Measurements from ENCODE around the gene EIF4G1. TPM values are rescaled to one million over a fixed set of nuclear protein-coding genes. Genes with fewer than 3 reads are reported as not detected.
"Not testable (repeated sequence)": the region's sequence is repeated elsewhere in the genome, so short reads cannot be mapped to it uniquely, and the experiment has no call there.

The EIF4G1 gene, protein sequence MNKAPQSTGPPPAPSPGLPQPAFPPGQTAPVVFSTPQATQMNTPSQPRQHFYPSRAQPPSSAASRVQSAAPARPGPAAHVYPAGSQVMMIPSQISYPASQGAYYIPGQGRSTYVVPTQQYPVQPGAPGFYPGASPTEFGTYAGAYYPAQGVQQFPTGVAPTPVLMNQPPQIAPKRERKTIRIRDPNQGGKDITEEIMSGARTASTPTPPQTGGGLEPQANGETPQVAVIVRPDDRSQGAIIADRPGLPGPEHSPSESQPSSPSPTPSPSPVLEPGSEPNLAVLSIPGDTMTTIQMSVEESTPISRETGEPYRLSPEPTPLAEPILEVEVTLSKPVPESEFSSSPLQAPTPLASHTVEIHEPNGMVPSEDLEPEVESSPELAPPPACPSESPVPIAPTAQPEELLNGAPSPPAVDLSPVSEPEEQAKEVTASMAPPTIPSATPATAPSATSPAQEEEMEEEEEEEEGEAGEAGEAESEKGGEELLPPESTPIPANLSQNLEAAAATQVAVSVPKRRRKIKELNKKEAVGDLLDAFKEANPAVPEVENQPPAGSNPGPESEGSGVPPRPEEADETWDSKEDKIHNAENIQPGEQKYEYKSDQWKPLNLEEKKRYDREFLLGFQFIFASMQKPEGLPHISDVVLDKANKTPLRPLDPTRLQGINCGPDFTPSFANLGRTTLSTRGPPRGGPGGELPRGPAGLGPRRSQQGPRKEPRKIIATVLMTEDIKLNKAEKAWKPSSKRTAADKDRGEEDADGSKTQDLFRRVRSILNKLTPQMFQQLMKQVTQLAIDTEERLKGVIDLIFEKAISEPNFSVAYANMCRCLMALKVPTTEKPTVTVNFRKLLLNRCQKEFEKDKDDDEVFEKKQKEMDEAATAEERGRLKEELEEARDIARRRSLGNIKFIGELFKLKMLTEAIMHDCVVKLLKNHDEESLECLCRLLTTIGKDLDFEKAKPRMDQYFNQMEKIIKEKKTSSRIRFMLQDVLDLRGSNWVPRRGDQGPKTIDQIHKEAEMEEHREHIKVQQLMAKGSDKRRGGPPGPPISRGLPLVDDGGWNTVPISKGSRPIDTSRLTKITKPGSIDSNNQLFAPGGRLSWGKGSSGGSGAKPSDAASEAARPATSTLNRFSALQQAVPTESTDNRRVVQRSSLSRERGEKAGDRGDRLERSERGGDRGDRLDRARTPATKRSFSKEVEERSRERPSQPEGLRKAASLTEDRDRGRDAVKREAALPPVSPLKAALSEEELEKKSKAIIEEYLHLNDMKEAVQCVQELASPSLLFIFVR (N-terminal part only)
- 359 and 392 TPM in 2 replicates for total RNA-seq (2014; rRNA removed; shearing (Covaris generic))

DNA sequence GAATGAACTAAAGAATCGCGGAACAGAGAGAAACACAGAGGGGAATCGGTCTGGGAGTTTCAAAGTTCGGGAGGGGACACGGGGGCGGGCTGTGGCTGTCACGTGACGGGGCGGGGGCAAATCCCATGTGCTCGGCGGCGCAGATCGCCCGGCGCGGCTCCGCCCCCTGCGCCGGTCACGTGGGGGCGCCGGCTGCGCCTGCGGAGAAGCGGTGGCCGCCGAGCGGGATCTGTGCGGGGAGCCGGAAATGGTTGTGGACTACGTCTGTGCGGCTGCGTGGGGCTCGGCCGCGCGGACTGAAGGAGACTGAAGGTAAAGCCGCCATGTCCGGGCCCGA, at the start of gene EIF4G1:
Gene EIF4G1 (plus strand): TSS at position 244 of the 337 bp plus-strand sequence. CDS start 1,191 bp downstream, outside the sequence.
- Histone ChIP-seq H3K36me3 (replicated peaks; ENCODE audit: control insufficient read depth, insufficient read depth, low read length) (peaks cover 21% of the 10 kb centered on the region), H3K27me3 (ENCODE audit: control insufficient read depth, insufficient read depth, low read length) (no peaks in the 10 kb centered on the region), H3K4me3 (ENCODE audit: insufficient read depth, low read depth, low read length) (peak within 1 kb of the TSS; percentile 81)
- DNase-seq: peak; percentile 99

DNA sequence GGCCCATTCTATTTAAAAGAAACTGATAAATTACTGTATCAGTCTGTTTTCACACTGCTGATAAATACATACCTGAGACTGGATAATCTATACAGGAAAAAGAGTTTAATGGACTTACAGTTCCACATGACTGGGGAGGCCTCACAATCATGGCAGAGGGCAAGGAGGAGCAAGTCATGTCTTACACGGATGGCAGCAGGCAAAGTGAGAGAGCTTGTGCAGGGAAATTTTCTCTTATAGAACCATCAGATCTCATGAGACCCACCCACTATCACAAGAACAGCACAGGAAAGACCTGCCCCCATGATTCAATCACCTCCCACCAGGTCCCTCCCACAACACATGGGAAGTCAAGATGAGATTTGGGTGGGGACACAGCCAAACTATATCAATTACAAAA, 47.2 kb upstream of the EIF4G1 start:
- DNase-seq; H3K4me3 ChIP-seq (ENCODE audit: insufficient read depth, low read depth, low read length); H3K36me3 ChIP-seq (replicated peaks; ENCODE audit: control insufficient read depth, insufficient read depth, low read length): not testable (repeated sequence)
- peaks cover 14% of the 10 kb centered on the region for H3K27me3 ChIP-seq (ENCODE audit: control insufficient read depth, insufficient read depth, low read length)

DNA sequence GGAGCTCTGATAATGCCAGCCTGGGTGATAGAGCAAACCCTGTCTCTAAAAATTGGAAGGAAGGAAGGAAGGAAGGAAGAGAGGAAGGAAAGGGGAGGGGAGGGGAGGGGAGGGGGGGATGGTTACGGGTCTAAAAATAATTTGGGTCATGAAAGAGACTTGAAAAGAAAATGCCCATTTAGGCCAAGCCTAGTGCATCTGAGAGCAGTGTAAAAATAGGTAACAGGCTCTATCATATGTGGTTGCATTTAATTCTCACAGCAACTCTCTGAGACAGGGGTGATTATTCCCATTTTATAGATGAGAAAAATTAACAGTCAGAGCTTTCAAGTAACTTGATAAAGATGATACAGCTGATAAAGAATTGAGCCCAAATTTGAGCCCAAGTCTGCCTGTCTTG, 42.1 kb upstream of the EIF4G1 start:
- DNase-seq: no peak
- Histone ChIP-seq H3K27me3 (ENCODE audit: control insufficient read depth, insufficient read depth, low read length) (peaks cover 25% of the 10 kb centered on the region), H3K36me3 (replicated peaks; ENCODE audit: control insufficient read depth, insufficient read depth, low read length) (no peaks in the 10 kb centered on the region), H3K4me3 (ENCODE audit: insufficient read depth, low read depth, low read length) (no peak overlapping the region)

DNA sequence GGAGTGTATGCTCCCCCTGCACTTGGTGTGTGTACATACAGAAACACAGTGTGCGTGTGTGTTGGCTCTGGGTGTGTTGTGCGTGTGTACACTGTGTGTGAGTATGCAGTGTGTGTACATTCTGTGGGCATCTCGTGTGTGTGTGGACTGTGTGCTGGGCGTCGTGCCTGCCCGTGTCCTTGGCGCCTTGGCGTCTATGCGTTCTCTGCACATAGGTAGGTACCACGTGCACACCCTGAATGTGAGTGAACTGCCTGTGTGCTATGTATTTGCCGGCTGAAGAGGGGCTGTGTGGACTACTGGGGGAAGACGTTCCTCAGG, 39.1 kb upstream of the EIF4G1 start:
- no peak for DNase-seq
- Histone ChIP-seq H3K36me3 (replicated peaks; ENCODE audit: control insufficient read depth, insufficient read depth, low read length) (no peaks in the 10 kb centered on the region), H3K4me3 (ENCODE audit: insufficient read depth, low read depth, low read length) (peak overlapping the region; percentile 30; the same call in 1 of the 2 replicates), H3K27me3 (ENCODE audit: control insufficient read depth, insufficient read depth, low read length) (peaks cover 32% of the 10 kb centered on the region)

DNA sequence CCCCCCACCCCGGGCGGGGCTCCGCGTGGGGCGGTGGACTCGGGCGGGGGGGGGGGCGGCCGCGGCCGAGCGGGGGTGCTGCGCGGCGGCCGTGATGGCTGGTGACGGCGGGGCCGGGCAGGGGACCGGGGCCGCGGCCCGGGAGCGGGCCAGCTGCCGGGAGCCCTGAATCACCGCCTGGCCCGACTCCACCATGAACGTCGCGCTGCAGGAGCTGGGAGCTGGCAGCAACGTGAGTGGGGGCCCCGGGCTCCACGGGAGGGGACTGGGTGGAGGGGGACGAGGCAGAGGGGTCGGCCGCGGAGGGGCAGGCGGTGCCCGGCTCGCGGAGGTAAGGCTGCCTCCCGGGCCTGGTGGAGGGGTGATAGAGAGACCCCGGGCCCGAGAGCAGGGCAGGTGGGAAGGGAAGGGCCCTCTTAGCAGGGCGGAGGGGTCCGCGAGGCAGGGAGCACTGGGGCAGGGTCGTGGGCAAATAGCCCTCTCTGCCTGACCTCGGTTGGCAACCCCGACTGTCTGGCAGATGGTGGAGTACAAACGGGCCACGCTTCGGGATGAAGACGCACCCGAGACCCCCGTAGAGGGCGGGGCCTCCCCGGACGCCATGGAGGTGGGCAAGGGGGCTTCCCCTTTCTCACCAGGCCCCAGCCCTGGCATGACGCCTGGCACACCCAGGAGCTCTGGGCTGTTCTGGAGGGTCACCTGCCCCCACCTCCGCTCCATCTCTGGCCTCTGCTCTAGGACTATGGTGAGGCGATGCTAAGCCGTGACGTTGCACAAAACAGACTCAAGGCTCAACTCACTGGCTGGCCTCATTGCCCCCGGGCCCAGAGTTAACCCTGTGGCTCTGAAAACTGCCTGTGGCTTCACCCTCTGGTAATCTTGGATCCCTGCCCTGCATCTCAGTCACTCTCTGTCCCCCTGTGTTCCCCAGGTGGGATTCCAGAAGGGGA, 38.2 kb upstream of the EIF4G1 start, which contains the start of gene ECE2:
Gene ECE2 (plus strand): TSS at position 62 of the 950 bp plus-strand sequence. CDS start 132 bp downstream, at position 194.
- H3K27me3 ChIP-seq (ENCODE audit: control insufficient read depth, insufficient read depth, low read length): peaks cover 32% of the 10 kb centered on the region
- H3K4me3 ChIP-seq (ENCODE audit: insufficient read depth, low read depth, low read length): peak within 1 kb of the TSS; percentile 30; the same call in 1 of the 2 replicates
- no peaks in the 10 kb centered on the region for H3K36me3 ChIP-seq (replicated peaks; ENCODE audit: control insufficient read depth, insufficient read depth, low read length)
- DNase-seq: peak; percentile 80

DNA sequence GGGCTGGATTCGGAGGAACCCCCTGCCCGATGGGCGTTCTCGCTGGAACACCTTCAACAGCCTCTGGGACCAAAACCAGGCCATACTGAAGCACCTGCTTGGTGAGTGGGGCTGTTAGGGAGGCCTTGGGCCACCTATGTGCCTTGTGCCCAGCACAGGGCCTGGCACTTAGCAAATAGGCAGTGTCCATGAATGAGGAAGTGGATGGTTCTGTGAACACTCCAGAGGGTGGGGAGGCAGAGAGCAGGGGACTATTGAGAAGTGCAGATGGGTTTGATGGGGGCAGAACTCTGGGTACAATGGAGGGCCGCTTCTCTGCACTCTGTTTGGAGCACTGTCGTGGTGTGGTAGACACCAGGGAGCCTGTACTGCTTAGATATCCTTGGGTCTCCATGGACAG, 37.0 kb upstream of the EIF4G1 start:
- Histone ChIP-seq H3K36me3 (replicated peaks; ENCODE audit: control insufficient read depth, insufficient read depth, low read length) (no peaks in the 10 kb centered on the region), H3K4me3 (ENCODE audit: insufficient read depth, low read depth, low read length) (no peak overlapping the region), H3K27me3 (ENCODE audit: control insufficient read depth, insufficient read depth, low read length) (peaks cover 32% of the 10 kb centered on the region)
- DNase-seq: no peak

DNA sequence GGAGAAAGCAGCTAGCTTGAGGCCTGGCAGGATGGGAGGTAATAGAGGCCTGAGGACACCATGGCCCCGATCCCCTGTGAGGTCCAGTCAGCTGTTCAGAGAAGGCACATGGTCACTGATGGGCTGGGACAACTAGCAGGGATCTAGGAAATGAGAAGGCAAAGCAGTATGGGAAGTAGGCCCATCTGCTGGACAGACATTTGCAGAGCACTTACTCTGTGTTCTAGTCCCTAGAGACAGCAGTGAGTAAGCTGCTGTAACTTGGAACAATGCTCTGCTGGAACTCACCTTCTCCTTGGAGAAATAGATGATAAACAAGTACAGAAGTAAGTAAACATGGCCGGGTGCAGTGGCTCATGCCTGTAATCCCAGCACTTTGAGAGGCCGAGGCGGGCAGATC, 31.5 kb upstream of the EIF4G1 start:
- H3K4me3 ChIP-seq (ENCODE audit: insufficient read depth, low read depth, low read length): no peak overlapping the region
- H3K27me3 ChIP-seq (ENCODE audit: control insufficient read depth, insufficient read depth, low read length): peaks cover 2% of the 10 kb centered on the region; the same call in 1 of the 2 replicates
- DNase-seq: no peak
- H3K36me3 ChIP-seq (replicated peaks; ENCODE audit: control insufficient read depth, insufficient read depth, low read length): no peaks in the 10 kb centered on the region

DNA sequence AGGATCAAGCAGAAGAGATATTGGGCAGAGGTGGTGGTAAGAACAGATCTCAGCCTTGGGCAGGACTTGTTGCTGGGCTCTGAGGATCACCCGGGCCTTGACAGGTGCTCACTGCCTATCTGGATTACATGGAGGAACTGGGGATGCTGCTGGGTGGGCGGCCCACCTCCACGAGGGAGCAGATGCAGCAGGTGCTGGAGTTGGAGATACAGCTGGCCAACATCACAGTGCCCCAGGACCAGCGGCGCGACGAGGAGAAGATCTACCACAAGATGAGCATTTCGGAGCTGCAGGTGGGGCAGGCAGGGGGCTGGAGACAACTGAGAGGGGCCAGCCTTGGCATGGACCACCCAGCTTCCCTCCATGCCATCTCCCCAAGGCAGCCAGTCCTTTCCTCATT, 30.7 kb upstream of the EIF4G1 start:
- no peak for DNase-seq
- H3K4me3 ChIP-seq (ENCODE audit: insufficient read depth, low read depth, low read length): no peak overlapping the region
- H3K36me3 ChIP-seq (replicated peaks; ENCODE audit: control insufficient read depth, insufficient read depth, low read length): no peaks in the 10 kb centered on the region
- no peaks in the 10 kb centered on the region; the same call in 1 of the 2 replicates for H3K27me3 ChIP-seq (ENCODE audit: control insufficient read depth, insufficient read depth, low read length)

DNA sequence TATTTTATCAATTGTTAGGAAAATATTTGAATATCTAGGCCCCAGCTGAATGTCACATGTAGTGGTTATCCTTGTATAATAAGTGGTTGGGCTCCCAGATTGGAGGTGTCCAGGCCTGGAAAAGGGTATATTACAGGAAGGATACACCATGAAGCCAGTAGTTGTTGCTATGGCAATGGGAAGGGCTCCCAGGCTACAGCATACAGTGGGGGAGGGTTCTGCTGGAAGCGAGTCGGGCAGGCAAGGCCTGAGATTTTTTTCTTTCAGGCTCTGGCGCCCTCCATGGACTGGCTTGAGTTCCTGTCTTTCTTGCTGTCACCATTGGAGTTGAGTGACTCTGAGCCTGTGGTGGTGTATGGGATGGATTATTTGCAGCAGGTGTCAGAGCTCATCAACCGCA, 29.7 kb upstream of the EIF4G1 start:
- peak; percentile 95 for DNase-seq
- H3K36me3 ChIP-seq (replicated peaks; ENCODE audit: control insufficient read depth, insufficient read depth, low read length): no peaks in the 10 kb centered on the region
- H3K4me3 ChIP-seq (ENCODE audit: insufficient read depth, low read depth, low read length): no peak overlapping the region
- peaks cover 2% of the 10 kb centered on the region; the same call in 1 of the 2 replicates for H3K27me3 ChIP-seq (ENCODE audit: control insufficient read depth, insufficient read depth, low read length)

DNA sequence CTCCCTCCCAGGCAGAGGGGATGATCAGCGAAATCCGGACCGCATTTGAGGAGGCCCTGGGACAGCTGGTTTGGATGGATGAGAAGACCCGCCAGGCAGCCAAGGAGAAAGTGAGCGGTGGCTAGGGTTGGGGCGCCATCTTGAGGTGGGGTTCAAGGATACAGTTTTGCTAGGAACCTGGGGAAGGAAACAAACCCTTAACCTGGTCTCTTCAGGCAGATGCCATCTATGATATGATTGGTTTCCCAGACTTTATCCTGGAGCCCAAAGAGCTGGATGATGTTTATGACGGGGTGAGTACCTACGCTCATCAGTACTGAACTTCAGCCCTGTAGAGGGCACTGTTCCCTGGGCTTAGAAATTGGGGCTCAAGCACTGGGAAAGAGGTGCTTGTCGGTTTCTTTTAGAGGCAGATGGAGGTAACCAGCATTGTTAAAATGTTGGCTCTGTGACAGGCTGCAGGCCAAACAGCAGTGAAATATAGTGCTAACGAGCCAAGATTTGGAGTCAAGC, 24.9 kb upstream of the EIF4G1 start:
- H3K27me3 ChIP-seq (ENCODE audit: control insufficient read depth, insufficient read depth, low read length): peaks cover 2% of the 10 kb centered on the region; the same call in 1 of the 2 replicates
- DNase-seq: peak; percentile 92
- H3K4me3 ChIP-seq (ENCODE audit: insufficient read depth, low read depth, low read length): no peak overlapping the region
- no peaks in the 10 kb centered on the region for H3K36me3 ChIP-seq (replicated peaks; ENCODE audit: control insufficient read depth, insufficient read depth, low read length)

DNA sequence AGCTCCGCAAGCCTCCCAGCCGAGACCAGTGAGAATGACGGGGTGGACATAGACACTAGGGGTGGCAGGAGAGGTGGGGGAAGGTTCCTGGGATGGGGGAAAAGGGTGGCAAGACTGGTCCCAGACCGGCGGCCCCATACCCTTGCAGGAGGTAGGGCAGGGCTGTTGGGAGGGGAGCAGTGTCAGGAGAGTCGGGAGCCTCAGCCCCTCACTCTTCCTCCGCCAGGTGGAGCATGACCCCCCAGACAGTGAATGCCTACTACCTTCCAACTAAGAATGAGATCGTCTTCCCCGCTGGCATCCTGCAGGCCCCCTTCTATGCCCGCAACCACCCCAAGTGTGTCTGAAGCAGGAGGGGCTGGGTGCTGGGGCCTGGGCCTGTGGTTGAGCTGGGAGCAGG, 24.1 kb upstream of the EIF4G1 start:
- Histone ChIP-seq H3K4me3 (ENCODE audit: insufficient read depth, low read depth, low read length) (no peak overlapping the region), H3K36me3 (replicated peaks; ENCODE audit: control insufficient read depth, insufficient read depth, low read length) (no peaks in the 10 kb centered on the region), H3K27me3 (ENCODE audit: control insufficient read depth, insufficient read depth, low read length) (peaks cover 2% of the 10 kb centered on the region; the same call in 1 of the 2 replicates)
- DNase-seq: peak; percentile 71

DNA sequence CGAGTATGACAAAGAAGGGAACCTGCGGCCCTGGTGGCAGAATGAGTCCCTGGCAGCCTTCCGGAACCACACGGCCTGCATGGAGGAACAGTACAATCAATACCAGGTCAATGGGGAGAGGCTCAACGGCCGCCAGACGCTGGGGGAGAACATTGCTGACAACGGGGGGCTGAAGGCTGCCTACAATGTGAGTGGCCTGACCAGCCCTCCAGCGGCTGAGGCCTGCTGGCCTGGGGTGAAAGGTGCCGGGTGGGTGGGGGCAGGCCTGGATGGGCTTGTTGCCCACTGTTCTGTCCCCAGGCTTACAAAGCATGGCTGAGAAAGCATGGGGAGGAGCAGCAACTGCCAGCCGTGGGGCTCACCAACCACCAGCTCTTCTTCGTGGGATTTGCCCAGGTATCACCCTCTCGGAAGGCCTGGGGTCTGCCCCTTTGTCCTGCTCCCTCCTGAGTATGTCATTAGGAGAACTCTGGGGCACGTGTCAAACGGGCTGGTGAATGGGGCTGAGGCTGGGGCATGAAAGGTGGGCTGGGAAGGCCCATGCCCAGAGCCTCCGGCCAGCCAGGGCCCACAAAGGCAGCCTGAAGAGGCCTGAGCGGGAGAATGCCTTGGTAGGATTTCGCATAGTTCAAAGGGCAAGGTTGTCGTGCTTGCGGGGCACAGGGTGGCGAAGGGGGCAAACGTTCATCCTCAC, 23.2 kb upstream of the EIF4G1 start:
- no peak for DNase-seq
- Histone ChIP-seq H3K4me3 (ENCODE audit: insufficient read depth, low read depth, low read length) (no peak overlapping the region), H3K36me3 (replicated peaks; ENCODE audit: control insufficient read depth, insufficient read depth, low read length) (no peaks in the 10 kb centered on the region), H3K27me3 (ENCODE audit: control insufficient read depth, insufficient read depth, low read length) (peaks cover 2% of the 10 kb centered on the region; the same call in 1 of the 2 replicates)
